ENCODE measurements around the gene TUBB2A.
"Not testable (repeated sequence)": the region's sequence is repeated elsewhere in the genome, so short reads cannot be mapped to it uniquely, and the experiment has no call there.

The TUBB2A gene

DNA sequence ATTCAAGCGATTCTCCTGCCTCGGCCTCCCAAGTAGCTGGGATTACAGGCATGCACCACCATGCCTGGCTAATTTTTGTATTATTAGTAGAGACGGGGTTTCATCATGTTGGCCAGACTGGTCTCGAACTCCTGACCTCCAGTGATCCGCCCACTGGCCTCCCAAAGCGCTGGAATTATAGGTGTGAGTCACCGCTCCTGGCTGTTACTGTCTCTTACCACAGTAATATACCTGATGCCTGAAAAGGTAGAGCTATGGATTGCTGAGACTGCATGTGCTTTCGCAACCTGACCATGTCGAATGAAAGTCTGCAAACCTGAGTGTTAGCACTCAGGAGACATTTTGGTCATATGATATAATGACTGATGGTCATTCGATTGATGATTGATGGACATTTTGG is 31.8 kb upstream of the TUBB2A start:
- not testable (repeated sequence) for H4K91ac ChIP-seq (ENCODE audit: low read depth, low read length); H4K12ac ChIP-seq (ENCODE audit: low read depth, low read length); H3K18ac ChIP-seq (ENCODE audit: low read length); H3K4ac ChIP-seq (ENCODE audit: low read depth, low read length); H3K4me1 ChIP-seq (ENCODE audit: control insufficient read depth in 1 of 2, insufficient read depth in 2 of 2, low read length in 2 of 2); H3K79me2 ChIP-seq (ENCODE audit: control insufficient read depth, insufficient read depth, low read length, poor library complexity); H2BK5ac ChIP-seq (ENCODE audit: low read depth, low read length, poor library complexity); H2BK120ac ChIP-seq (ENCODE audit: insufficient read depth, low read length, poor library complexity); H3K9ac ChIP-seq (ENCODE audit: low read length); H3K79me1 ChIP-seq (ENCODE audit: low read length); H3K36me3 ChIP-seq (ENCODE audit: control insufficient read depth in 1 of 2, insufficient read depth in 2 of 2, low read length in 2 of 2); H4K8ac ChIP-seq (ENCODE audit: low read depth, low read length); H3K4me3 ChIP-seq (ENCODE audit: low read depth, low read length); H3K14ac ChIP-seq (ENCODE audit: low read length); H3K4me2 ChIP-seq (ENCODE audit: low read length); H3K27ac ChIP-seq (ENCODE audit: low read depth, low read length); H2AK5ac ChIP-seq (ENCODE audit: low read length); H3K27me3 ChIP-seq (ENCODE audit: insufficient read depth, low read length); H2BK12ac ChIP-seq (ENCODE audit: low read length); H3K9me3 ChIP-seq (ENCODE audit: insufficient read depth, low read depth, low read length); H2AFZ ChIP-seq (ENCODE audit: insufficient read depth, low read length, poor library complexity); H3K23ac ChIP-seq (ENCODE audit: low read length)
- DNase-seq = peak; percentile 79 to 85
- no CpG with 5 or more reads among the region's 10 CpGs for WGBS (ENCODE audit: extremely low coverage, insufficient coverage, insufficient read length)

GRCh38 chr6:3188262-3188661 is 30.9 kb upstream of the TUBB2A start:
- Histone ChIP-seq H3K27ac (ENCODE audit: low read depth, low read length) (no peak overlapping the region), H2BK5ac (ENCODE audit: low read depth, low read length, poor library complexity) (no peak overlapping the region), H2AFZ (ENCODE audit: insufficient read depth, low read length, poor library complexity) (no peak overlapping the region), H4K8ac (ENCODE audit: low read depth, low read length) (no peak overlapping the region), H3K9me3 (ENCODE audit: insufficient read depth, low read depth, low read length) (no peaks in the 10 kb centered on the region), H2BK12ac (ENCODE audit: low read length) (no peak overlapping the region), H3K36me3 (ENCODE audit: control insufficient read depth in 1 of 2, insufficient read depth in 2 of 2, low read length in 2 of 2) (no peaks in the 10 kb centered on the region), H3K23ac (ENCODE audit: low read length) (no peak overlapping the region), H3K79me2 (ENCODE audit: control insufficient read depth, insufficient read depth, low read length, poor library complexity) (no peaks in the 10 kb centered on the region), H3K4me1 (ENCODE audit: control insufficient read depth in 1 of 2, insufficient read depth in 2 of 2, low read length in 2 of 2) (peaks cover 4% of the 10 kb centered on the region in 2 experiments), H3K18ac (ENCODE audit: low read length) (no peak overlapping the region), H3K4me3 (ENCODE audit: low read depth, low read length) (no peak overlapping the region), H3K27me3 (ENCODE audit: insufficient read depth, low read length) (no peaks in the 10 kb centered on the region), H3K4ac (ENCODE audit: low read depth, low read length) (no peak overlapping the region), H4K91ac (ENCODE audit: low read depth, low read length) (no peak overlapping the region), H3K79me1 (ENCODE audit: low read length) (no peaks in the 10 kb centered on the region), H2AK5ac (ENCODE audit: low read length) (peak overlapping the region; percentile 8), H3K9ac (ENCODE audit: low read length) (no peak overlapping the region), H4K12ac (ENCODE audit: low read depth, low read length) (no peak overlapping the region), H3K4me2 (ENCODE audit: low read length) (no peak overlapping the region), H2BK120ac (ENCODE audit: insufficient read depth, low read length, poor library complexity) (no peak overlapping the region), H3K14ac (ENCODE audit: low read length) (no peak overlapping the region)
- no CpG with 5 or more reads among the region's 7 CpGs for WGBS (ENCODE audit: extremely low coverage, insufficient coverage, insufficient read length)
- DNase-seq = no peak

DNA sequence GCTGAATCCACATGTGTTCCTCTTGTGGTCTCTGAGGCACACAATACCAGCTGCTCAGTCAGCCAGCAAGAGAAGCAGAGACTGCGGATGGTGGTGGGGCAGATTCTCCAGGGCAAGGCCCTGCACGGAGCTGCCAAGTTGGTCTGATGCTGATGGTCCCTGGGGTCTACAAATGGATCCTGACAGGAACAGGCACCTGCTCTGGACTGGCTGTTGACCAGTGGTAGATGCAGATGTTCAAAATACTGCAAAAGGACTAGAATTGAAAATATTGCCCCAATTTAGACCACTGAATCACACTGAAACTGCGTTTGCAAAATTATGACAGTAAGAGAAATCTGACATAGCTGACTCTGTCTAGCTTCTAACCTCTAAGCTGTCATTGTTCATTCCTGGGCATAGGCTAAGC is 29.6 kb upstream of the TUBB2A start:
- no peak overlapping the region for H2AFZ ChIP-seq (ENCODE audit: insufficient read depth, low read length, poor library complexity)
- H3K79me1 ChIP-seq (ENCODE audit: low read length) = no peaks in the 10 kb centered on the region
- no peaks in the 10 kb centered on the region for H3K27me3 ChIP-seq (ENCODE audit: insufficient read depth, low read length)
- no peak overlapping the region for H3K14ac ChIP-seq (ENCODE audit: low read length)
- no peak overlapping the region for H4K8ac ChIP-seq (ENCODE audit: low read depth, low read length)
- H3K9me3 ChIP-seq (ENCODE audit: insufficient read depth, low read depth, low read length) = no peaks in the 10 kb centered on the region
- H3K18ac ChIP-seq (ENCODE audit: low read length) = no peak overlapping the region
- no peak overlapping the region for H2AK5ac ChIP-seq (ENCODE audit: low read length)
- H3K4me1 ChIP-seq (ENCODE audit: control insufficient read depth in 1 of 2, insufficient read depth in 2 of 2, low read length in 2 of 2) = peaks cover 4% of the 10 kb centered on the region in 2 experiments
- no peak overlapping the region for H3K4me3 ChIP-seq (ENCODE audit: low read depth, low read length)
- no peak overlapping the region for H3K23ac ChIP-seq (ENCODE audit: low read length)
- no peaks in the 10 kb centered on the region for H3K79me2 ChIP-seq (ENCODE audit: control insufficient read depth, insufficient read depth, low read length, poor library complexity)
- no peaks in the 10 kb centered on the region for H3K36me3 ChIP-seq (ENCODE audit: control insufficient read depth in 1 of 2, insufficient read depth in 2 of 2, low read length in 2 of 2)
- no peak overlapping the region for H2BK5ac ChIP-seq (ENCODE audit: low read depth, low read length, poor library complexity)
- H2BK120ac ChIP-seq (ENCODE audit: insufficient read depth, low read length, poor library complexity) = no peak overlapping the region
- no peak overlapping the region for H2BK12ac ChIP-seq (ENCODE audit: low read length)
- no peak overlapping the region for H4K91ac ChIP-seq (ENCODE audit: low read depth, low read length)
- peak in 1 of 2 donors; percentile 12 for DNase-seq
- H4K12ac ChIP-seq (ENCODE audit: low read depth, low read length) = no peak overlapping the region
- H3K27ac ChIP-seq (ENCODE audit: low read depth, low read length) = no peak overlapping the region
- H3K9ac ChIP-seq (ENCODE audit: low read length) = no peak overlapping the region
- no peak overlapping the region for H3K4me2 ChIP-seq (ENCODE audit: low read length)
- WGBS (ENCODE audit: extremely low coverage, insufficient coverage, insufficient read length) = no CpG with 5 or more reads among the region's 3 CpGs
- no peak overlapping the region for H3K4ac ChIP-seq (ENCODE audit: low read depth, low read length)

DNA sequence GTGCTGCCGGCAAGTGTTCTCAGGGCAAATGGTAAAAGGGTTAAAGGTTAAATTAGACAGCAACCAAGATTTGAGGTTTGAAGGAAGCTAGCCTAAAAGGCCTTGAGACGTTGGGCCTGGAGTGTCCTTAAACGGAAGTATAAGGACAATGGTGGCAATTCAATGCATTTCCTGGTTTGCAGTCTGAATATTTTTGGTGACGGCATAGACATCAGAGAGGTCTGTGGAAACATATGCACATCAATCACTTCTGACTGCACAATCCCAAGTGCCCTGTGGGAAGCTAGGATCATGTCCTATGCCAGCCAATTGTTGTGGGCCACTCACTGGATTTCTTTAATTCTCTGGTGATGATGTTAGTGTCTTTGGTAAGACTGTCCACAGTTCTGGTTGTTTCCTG is 25.7 kb upstream of the TUBB2A start:
- no peak overlapping the region for H3K14ac ChIP-seq (ENCODE audit: low read length)
- H3K79me1 ChIP-seq (ENCODE audit: low read length) = no peaks in the 10 kb centered on the region
- no peak overlapping the region for H4K8ac ChIP-seq (ENCODE audit: low read depth, low read length)
- no peak overlapping the region for H3K4ac ChIP-seq (ENCODE audit: low read depth, low read length)
- no peak overlapping the region for H3K9ac ChIP-seq (ENCODE audit: low read length)
- H3K23ac ChIP-seq (ENCODE audit: low read length) = no peak overlapping the region
- no peak overlapping the region for H3K18ac ChIP-seq (ENCODE audit: low read length)
- H4K91ac ChIP-seq (ENCODE audit: low read depth, low read length) = no peak overlapping the region
- H3K4me1 ChIP-seq (ENCODE audit: control insufficient read depth in 1 of 2, insufficient read depth in 2 of 2, low read length in 2 of 2) = peaks cover 0 to 4% of the 10 kb centered on the region in 2 experiments
- H3K9me3 ChIP-seq (ENCODE audit: insufficient read depth, low read depth, low read length) = no peaks in the 10 kb centered on the region
- no peaks in the 10 kb centered on the region for H3K79me2 ChIP-seq (ENCODE audit: control insufficient read depth, insufficient read depth, low read length, poor library complexity)
- H3K27me3 ChIP-seq (ENCODE audit: insufficient read depth, low read length) = no peaks in the 10 kb centered on the region
- H3K27ac ChIP-seq (ENCODE audit: low read depth, low read length) = no peak overlapping the region
- H2BK5ac ChIP-seq (ENCODE audit: low read depth, low read length, poor library complexity) = no peak overlapping the region
- no peak overlapping the region for H3K4me2 ChIP-seq (ENCODE audit: low read length)
- H2AK5ac ChIP-seq (ENCODE audit: low read length) = no peak overlapping the region
- no peak overlapping the region for H2AFZ ChIP-seq (ENCODE audit: insufficient read depth, low read length, poor library complexity)
- no peaks in the 10 kb centered on the region for H3K36me3 ChIP-seq (ENCODE audit: control insufficient read depth in 1 of 2, insufficient read depth in 2 of 2, low read length in 2 of 2)
- no CpG with 5 or more reads among the region's 4 CpGs for WGBS (ENCODE audit: extremely low coverage, insufficient coverage, insufficient read length)
- H2BK12ac ChIP-seq (ENCODE audit: low read length) = no peak overlapping the region
- no peak overlapping the region for H2BK120ac ChIP-seq (ENCODE audit: insufficient read depth, low read length, poor library complexity)
- H4K12ac ChIP-seq (ENCODE audit: low read depth, low read length) = no peak overlapping the region
- H3K4me3 ChIP-seq (ENCODE audit: low read depth, low read length) = no peak overlapping the region
- DNase-seq = no peak

Data from trophoblast cell (in vitro differentiated cells and primary cell).